Peyer's patch (tissue), 4 donors: Measurements from ENCODE around the gene OMP.

Source experiments
- POLR2A ChIP-seq, 2 donors: fragments of 450-650 bp; IDR thresholded peaks; one replicate each; pipeline ENCODE4 v1.5.1; 2017; ENCODE audit warnings: antibody characterized with exemption in 2 of 2, mild to moderate bottlenecking in 2 of 2, moderate library complexity in 2 of 2
- TF ChIP-seq, protein P1 (sequence below), 6 experiments: fragments of 450-650 bp in 4 of 6; fragments of 200-600 bp in 2 of 6; sonication (generic) in 1 of 6; IDR thresholded peaks; one replicate each; pipeline ENCODE4 v1.5.1; 2017 to 2019; ENCODE audit warnings: antibody characterized with exemption in 6 of 6, mild to moderate bottlenecking in 3 of 6, moderate library complexity in 1 of 6

DNA sequence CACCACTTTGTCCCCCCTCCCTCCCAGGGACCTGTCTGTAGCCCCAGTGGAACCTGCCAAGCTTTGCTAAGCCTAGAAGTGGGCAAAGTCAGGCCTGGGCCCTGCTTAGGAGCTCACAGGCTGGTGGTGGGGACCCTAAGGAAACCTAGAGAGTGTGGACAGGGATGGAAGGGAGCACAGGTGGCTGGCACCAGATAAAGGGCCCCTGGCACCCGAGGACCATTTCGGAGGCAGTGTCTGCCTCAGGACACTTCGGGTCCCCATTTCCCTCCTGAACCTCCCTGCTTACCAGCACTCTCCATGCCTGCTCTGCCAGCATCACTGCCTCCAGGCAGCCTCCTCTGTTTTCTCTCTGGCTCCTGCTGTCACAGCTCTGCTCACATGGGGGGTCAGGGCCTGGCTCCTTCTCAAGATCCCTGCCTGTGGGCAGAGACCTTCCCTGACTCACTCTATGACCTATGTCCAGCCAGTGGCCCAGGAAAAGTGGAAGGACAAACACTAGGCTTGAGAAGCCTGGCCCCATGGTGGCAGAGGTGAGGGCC lies 13.6 kb upstream of the OMP start:
- TF ChIP-seq, protein P1, sequence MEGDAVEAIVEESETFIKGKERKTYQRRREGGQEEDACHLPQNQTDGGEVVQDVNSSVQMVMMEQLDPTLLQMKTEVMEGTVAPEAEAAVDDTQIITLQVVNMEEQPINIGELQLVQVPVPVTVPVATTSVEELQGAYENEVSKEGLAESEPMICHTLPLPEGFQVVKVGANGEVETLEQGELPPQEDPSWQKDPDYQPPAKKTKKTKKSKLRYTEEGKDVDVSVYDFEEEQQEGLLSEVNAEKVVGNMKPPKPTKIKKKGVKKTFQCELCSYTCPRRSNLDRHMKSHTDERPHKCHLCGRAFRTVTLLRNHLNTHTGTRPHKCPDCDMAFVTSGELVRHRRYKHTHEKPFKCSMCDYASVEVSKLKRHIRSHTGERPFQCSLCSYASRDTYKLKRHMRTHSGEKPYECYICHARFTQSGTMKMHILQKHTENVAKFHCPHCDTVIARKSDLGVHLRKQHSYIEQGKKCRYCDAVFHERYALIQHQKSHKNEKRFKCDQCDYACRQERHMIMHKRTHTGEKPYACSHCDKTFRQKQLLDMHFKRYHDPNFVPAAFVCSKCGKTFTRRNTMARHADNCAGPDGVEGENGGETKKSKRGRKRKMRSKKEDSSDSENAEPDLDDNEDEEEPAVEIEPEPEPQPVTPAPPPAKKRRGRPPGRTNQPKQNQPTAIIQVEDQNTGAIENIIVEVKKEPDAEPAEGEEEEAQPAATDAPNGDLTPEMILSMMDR (IDR thresholded peaks at IDR 0.05): no peak
- TF ChIP-seq POLR2A (IDR thresholded peaks at IDR 0.05): no peak
